Measurements from ENCODE around the gene DACT3.

DACT3 gene

DNA sequence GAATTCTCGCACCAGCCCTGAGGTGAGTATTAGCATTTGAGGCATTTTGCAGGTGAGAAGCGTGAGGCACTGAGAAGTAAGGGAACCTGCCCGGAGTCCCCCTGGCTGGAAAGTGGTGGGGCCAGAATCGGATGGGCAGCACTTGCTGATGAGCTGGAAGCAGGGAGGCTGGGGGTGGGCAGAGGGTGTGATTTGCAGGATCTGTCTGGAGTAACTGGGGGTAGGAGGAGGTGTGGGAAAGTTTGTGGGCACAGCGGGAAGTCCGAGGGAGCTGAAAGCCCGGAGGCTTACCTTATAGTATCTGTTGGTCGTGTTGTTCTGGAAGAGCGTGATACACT, 35.9 kb upstream of the DACT3 start:
- Histone ChIP-seq H3F3A (ENCODE audit: low read depth) (no peaks in the 10 kb centered on the region), H3K4me2 (ENCODE audit: low read depth, low read length, poor library complexity, severe bottlenecking) (no peak overlapping the region), H3K9me2 (replicated peaks; ENCODE audit: low read depth, low read length) (no peaks in the 10 kb centered on the region), H3K36me3 (ENCODE audit: insufficient read depth, low read length) (peaks cover 89% of the 10 kb centered on the region), H3K4me1 (ENCODE audit: insufficient read depth, low read length, poor library complexity, severe bottlenecking) (no peaks in the 10 kb centered on the region), H4K20me1 (ENCODE audit: insufficient read depth, low read length, poor library complexity, severe bottlenecking) (peaks cover 16% of the 10 kb centered on the region), H3K4me3 (ENCODE audit: low read length, poor library complexity, severe bottlenecking) (no peak overlapping the region), H2AFZ (ENCODE audit: low read length) (no peak overlapping the region), H3K9ac (ENCODE audit: low read depth, low read length, poor library complexity, severe bottlenecking) (no peak overlapping the region), H3K79me2 (ENCODE audit: insufficient read depth, low read length) (no peaks in the 10 kb centered on the region), H3K9me3 (ENCODE audit: insufficient read depth, low read depth, low read length) (no peaks in the 10 kb centered on the region), H3K27me3 (ENCODE audit: insufficient read depth, low read length, poor library complexity, severe bottlenecking) (no peaks in the 10 kb centered on the region)
- TF ChIP-seq, protein P1, sequence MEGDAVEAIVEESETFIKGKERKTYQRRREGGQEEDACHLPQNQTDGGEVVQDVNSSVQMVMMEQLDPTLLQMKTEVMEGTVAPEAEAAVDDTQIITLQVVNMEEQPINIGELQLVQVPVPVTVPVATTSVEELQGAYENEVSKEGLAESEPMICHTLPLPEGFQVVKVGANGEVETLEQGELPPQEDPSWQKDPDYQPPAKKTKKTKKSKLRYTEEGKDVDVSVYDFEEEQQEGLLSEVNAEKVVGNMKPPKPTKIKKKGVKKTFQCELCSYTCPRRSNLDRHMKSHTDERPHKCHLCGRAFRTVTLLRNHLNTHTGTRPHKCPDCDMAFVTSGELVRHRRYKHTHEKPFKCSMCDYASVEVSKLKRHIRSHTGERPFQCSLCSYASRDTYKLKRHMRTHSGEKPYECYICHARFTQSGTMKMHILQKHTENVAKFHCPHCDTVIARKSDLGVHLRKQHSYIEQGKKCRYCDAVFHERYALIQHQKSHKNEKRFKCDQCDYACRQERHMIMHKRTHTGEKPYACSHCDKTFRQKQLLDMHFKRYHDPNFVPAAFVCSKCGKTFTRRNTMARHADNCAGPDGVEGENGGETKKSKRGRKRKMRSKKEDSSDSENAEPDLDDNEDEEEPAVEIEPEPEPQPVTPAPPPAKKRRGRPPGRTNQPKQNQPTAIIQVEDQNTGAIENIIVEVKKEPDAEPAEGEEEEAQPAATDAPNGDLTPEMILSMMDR (conservative IDR thresholded peaks at IDR 0.05; ENCODE audit: low read length): no peak
- no peak for TF ChIP-seq EZH2phosphoT487 (IDR thresholded peaks at IDR 0.05; ENCODE audit: borderline replicate concordance)

DNA sequence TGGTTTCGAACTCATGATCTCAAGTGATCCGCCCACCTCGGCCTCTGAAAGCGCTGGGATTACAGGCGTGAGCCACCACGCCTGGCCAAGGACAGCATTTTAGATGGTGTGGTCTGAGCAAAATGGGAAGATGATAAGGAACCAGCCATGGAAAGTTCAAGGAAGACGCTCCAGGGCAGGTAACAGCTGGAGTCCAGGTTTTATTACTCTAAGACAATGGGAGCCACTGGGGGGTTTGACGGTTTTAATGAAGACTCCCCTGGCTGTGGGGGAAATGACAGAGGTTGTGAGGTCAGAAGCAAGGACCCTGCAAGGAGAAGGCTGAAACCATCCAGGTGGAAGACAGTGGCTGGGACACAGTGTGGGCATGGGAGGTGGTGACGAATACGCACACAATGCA, 35.1 kb upstream of the DACT3 start:
- Histone ChIP-seq H3K79me2 (ENCODE audit: insufficient read depth, low read length) (no peaks in the 10 kb centered on the region), H3K9me3 (ENCODE audit: insufficient read depth, low read depth, low read length) (no peaks in the 10 kb centered on the region), H3K9ac (ENCODE audit: low read depth, low read length, poor library complexity, severe bottlenecking) (no peak overlapping the region), H2AFZ (ENCODE audit: low read length) (no peak overlapping the region), H3K4me2 (ENCODE audit: low read depth, low read length, poor library complexity, severe bottlenecking) (no peak overlapping the region), H3K4me1 (ENCODE audit: insufficient read depth, low read length, poor library complexity, severe bottlenecking) (no peaks in the 10 kb centered on the region), H3K9me2 (replicated peaks; ENCODE audit: low read depth, low read length) (no peaks in the 10 kb centered on the region), H3K36me3 (ENCODE audit: insufficient read depth, low read length) (peaks cover 89% of the 10 kb centered on the region), H4K20me1 (ENCODE audit: insufficient read depth, low read length, poor library complexity, severe bottlenecking) (peaks cover 16% of the 10 kb centered on the region), H3K4me3 (ENCODE audit: low read length, poor library complexity, severe bottlenecking) (no peak overlapping the region), H3K27me3 (ENCODE audit: insufficient read depth, low read length, poor library complexity, severe bottlenecking) (no peaks in the 10 kb centered on the region), H3F3A (ENCODE audit: low read depth) (no peaks in the 10 kb centered on the region)
- TF ChIP-seq, protein P1 (conservative IDR thresholded peaks at IDR 0.05; ENCODE audit: low read length): no peak
- no peak for TF ChIP-seq EZH2phosphoT487 (IDR thresholded peaks at IDR 0.05; ENCODE audit: borderline replicate concordance)

DNA sequence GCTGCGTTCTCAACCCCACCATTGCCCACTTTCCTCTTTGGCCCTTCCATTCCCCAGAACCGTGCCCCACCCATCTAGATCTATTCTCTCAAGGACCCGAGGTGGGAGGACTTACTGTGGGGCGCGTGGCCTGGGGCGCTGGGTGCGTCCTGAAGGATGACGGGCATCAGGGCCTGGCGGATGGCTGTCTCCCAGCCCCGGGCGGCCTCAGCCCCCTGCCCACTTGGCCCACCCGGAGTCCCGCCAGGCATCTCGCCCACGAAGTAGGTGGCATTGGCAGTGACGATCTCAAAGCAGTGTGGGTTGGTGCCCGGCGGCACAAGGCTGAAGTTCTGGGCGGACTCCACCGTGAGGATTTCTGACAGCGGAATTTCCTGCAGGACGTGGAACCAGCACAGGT, 32.8 kb upstream of the DACT3 start:
- no peaks in the 10 kb centered on the region for H3F3A ChIP-seq (ENCODE audit: low read depth)
- no peaks in the 10 kb centered on the region for H3K9me2 ChIP-seq (replicated peaks; ENCODE audit: low read depth, low read length)
- no peaks in the 10 kb centered on the region for H3K79me2 ChIP-seq (ENCODE audit: insufficient read depth, low read length)
- no peak overlapping the region for H3K4me2 ChIP-seq (ENCODE audit: low read depth, low read length, poor library complexity, severe bottlenecking)
- H3K4me3 ChIP-seq (ENCODE audit: low read length, poor library complexity, severe bottlenecking): no peak overlapping the region
- H4K20me1 ChIP-seq (ENCODE audit: insufficient read depth, low read length, poor library complexity, severe bottlenecking): peaks cover 13% of the 10 kb centered on the region
- H3K9me3 ChIP-seq (ENCODE audit: insufficient read depth, low read depth, low read length): no peaks in the 10 kb centered on the region
- H3K27me3 ChIP-seq (ENCODE audit: insufficient read depth, low read length, poor library complexity, severe bottlenecking): no peaks in the 10 kb centered on the region
- H3K36me3 ChIP-seq (ENCODE audit: insufficient read depth, low read length): peaks cover 89% of the 10 kb centered on the region
- no peak overlapping the region for H2AFZ ChIP-seq (ENCODE audit: low read length)
- no peaks in the 10 kb centered on the region for H3K4me1 ChIP-seq (ENCODE audit: insufficient read depth, low read length, poor library complexity, severe bottlenecking)
- TF ChIP-seq, protein P1 (conservative IDR thresholded peaks at IDR 0.05; ENCODE audit: low read length): no peak
- TF ChIP-seq EZH2phosphoT487 (IDR thresholded peaks at IDR 0.05; ENCODE audit: borderline replicate concordance): no peak
- H3K9ac ChIP-seq (ENCODE audit: low read depth, low read length, poor library complexity, severe bottlenecking): no peak overlapping the region

All from Loucy (cell line).